H9 (cell line): Measurements from ENCODE around the gene UNC5B. TPM values are rescaled to one million over a fixed set of nuclear protein-coding genes. Genes with fewer than 3 reads are reported as not detected.
A peak's percentile ranks its signal among the peaks of the same experiment; 100 is the strongest.

ENCODE experiments used
- DNase-seq: peaks from one replicate; pipeline ENCODE4 v3.0.0-alpha.2; 2017
- H2AFZ ChIP-seq: one replicate; pipeline ENCODE4 v1.6.1; 2013; ENCODE audit warnings: mild to moderate bottlenecking, low read length, control low read depth, moderate library complexity
- H2AK5ac ChIP-seq: 2 replicates; pipeline ENCODE4 v1.6.1; 2013; ENCODE audit warnings: low read length, control low read depth, mixed read lengths; ENCODE audit not compliant: insufficient read length
- H2BK120ac ChIP-seq: one replicate; pipeline ENCODE4 v1.6.1; 2013; ENCODE audit warnings: low read depth, mild to moderate bottlenecking, low read length, control low read depth, inconsistent platforms; ENCODE audit not compliant: poor library complexity, severe bottlenecking
- H2BK12ac ChIP-seq: 2 replicates; pipeline ENCODE4 v1.6.1; 2013; ENCODE audit warnings: low read length, control low read depth, mixed read lengths, low read depth; ENCODE audit not compliant: insufficient read length
- H2BK15ac ChIP-seq: 2 replicates; pipeline ENCODE4 v1.6.1; 2013; ENCODE audit warnings: low read depth, low read length, control low read depth
- H2BK20ac ChIP-seq: one replicate; pipeline ENCODE4 v1.6.1; 2013; ENCODE audit warnings: low read depth, mild to moderate bottlenecking, low read length, control low read depth, inconsistent platforms; ENCODE audit not compliant: poor library complexity, severe bottlenecking
- H2BK5ac ChIP-seq: 2 replicates; pipeline ENCODE4 v1.6.1; 2013; ENCODE audit warnings: low read length, control low read depth, mixed read lengths; ENCODE audit not compliant: insufficient read length
- H3K14ac ChIP-seq: 2 replicates; pipeline ENCODE4 v1.6.1; 2013; ENCODE audit warnings: low read length, control low read depth; ENCODE audit not compliant: insufficient read depth
- H3K18ac ChIP-seq: 2 replicates; pipeline ENCODE4 v1.6.1; 2013; ENCODE audit warnings: low read depth, mild to moderate bottlenecking, mixed read lengths, low read length, control low read depth; ENCODE audit not compliant: insufficient read length
- H3K23ac ChIP-seq: 2 replicates; pipeline ENCODE4 v1.6.1; 2013; ENCODE audit warnings: low read length, control low read depth, mixed read lengths, low read depth; ENCODE audit not compliant: insufficient read length
- H3K23me2 ChIP-seq: 2 replicates; pipeline ENCODE4 v1.6.1; 2013; ENCODE audit warnings: low read depth, mild to moderate bottlenecking, mixed read lengths, low read length, control low read depth; ENCODE audit not compliant: insufficient read length, poor library complexity, severe bottlenecking
- H3K27ac ChIP-seq: 2 replicates; pipeline ENCODE4 v1.5.1; 2013; ENCODE audit warnings: low read length, control low read depth, mixed read lengths, low read depth; ENCODE audit not compliant: insufficient read length
- H3K27me3 ChIP-seq: 2 replicates; pipeline ENCODE4 v1.6.1; 2013; ENCODE audit warnings: low read length, control low read depth, inconsistent platforms; ENCODE audit not compliant: insufficient read depth
- H3K4ac ChIP-seq: 2 replicates; pipeline ENCODE4 v1.6.1; 2013; ENCODE audit warnings: low read depth, mild to moderate bottlenecking, control low read depth, inconsistent platforms, low read length, moderate library complexity
- H3K4me1 ChIP-seq: 2 replicates; pipeline ENCODE4 v1.6.1; 2013; ENCODE audit warnings: low read length, control low read depth, inconsistent platforms; ENCODE audit not compliant: insufficient read depth
- H3K4me2 ChIP-seq: 2 replicates; pipeline ENCODE4 v1.6.1; 2013; ENCODE audit warnings: low read length, control low read depth, mixed read lengths; ENCODE audit not compliant: insufficient read length, insufficient read depth
- H3K56ac ChIP-seq: 2 replicates; pipeline ENCODE4 v1.6.1; 2013; ENCODE audit warnings: low read depth, mild to moderate bottlenecking, mixed read lengths, low read length, control low read depth; ENCODE audit not compliant: insufficient read length
- H3K79me1 ChIP-seq: 2 replicates; pipeline ENCODE4 v1.6.1; 2013; ENCODE audit warnings: low read depth, mild to moderate bottlenecking, moderate library complexity, low read length, control low read depth, inconsistent platforms; ENCODE audit not compliant: insufficient read depth, poor library complexity, severe bottlenecking
- H3K79me2 ChIP-seq: 2 replicates; pipeline ENCODE4 v1.6.1; 2013; ENCODE audit warnings: low read length, control low read depth, inconsistent platforms; ENCODE audit not compliant: insufficient read depth
- H3K9ac ChIP-seq: 2 replicates; pipeline ENCODE4 v1.6.1; 2013; ENCODE audit warnings: low read length, control low read depth, mixed read lengths; ENCODE audit not compliant: insufficient read length; ENCODE audit errors: extremely low read depth
- H3K9me3 ChIP-seq: one replicate; pipeline ENCODE4 v1.6.1; 2013; ENCODE audit warnings: low read depth, low read length, inconsistent platforms; ENCODE audit not compliant: control insufficient read depth
- H3T11ph ChIP-seq: one replicate; pipeline ENCODE4 v1.6.1; 2013; ENCODE audit warnings: mild to moderate bottlenecking, low read length, control low read depth, inconsistent platforms
- H4K20me1 ChIP-seq: one replicate; pipeline ENCODE4 v1.6.1; 2013; ENCODE audit not compliant: control insufficient read depth, insufficient read length, insufficient read depth
- H4K5ac ChIP-seq: 2 replicates; pipeline ENCODE4 v1.6.1; 2013; ENCODE audit warnings: low read depth, mild to moderate bottlenecking, mixed read lengths, low read length, control low read depth; ENCODE audit not compliant: insufficient read length
- H4K8ac ChIP-seq: replicated peaks from 2 replicates; pipeline ENCODE4 v1.6.1; 2013; ENCODE audit warnings: low read length, control low read depth, mixed read lengths, low read depth; ENCODE audit not compliant: insufficient read length
- H4K91ac ChIP-seq: 2 replicates; pipeline ENCODE4 v1.6.1; 2013; ENCODE audit warnings: low read depth, mild to moderate bottlenecking, moderate library complexity, mixed read lengths, low read length, control low read depth; ENCODE audit not compliant: insufficient read length
- H3K27ac Mint-ChIP-seq, 3 experiments: 2 replicates in 2 of 3; 3 replicates in 1 of 3; pipeline ENCODE4 v1.8.0; 2020 to 2021; ENCODE audit warnings: mixed read lengths in 3 of 3, mild to moderate bottlenecking in 1 of 3, moderate library complexity in 1 of 3
- H3K27me3 Mint-ChIP-seq: 2 replicates; pipeline ENCODE4 v1.8.0; 2021; ENCODE audit warnings: low read depth, mild to moderate bottlenecking, moderate library complexity, mixed read lengths
- H3K36me3 Mint-ChIP-seq, 3 experiments: 2 replicates in 2 of 3; 3 replicates in 1 of 3; pipeline ENCODE4 v1.8.0; 2020 to 2021; ENCODE audit warnings: low read depth in 3 of 3, mixed read lengths in 3 of 3; ENCODE audit not compliant: insufficient read depth in 1 of 3
- H3K4me1 Mint-ChIP-seq, 2 experiments: 2 replicates each; pipeline ENCODE4 v1.8.0; 2020; ENCODE audit warnings: mixed read lengths in 2 of 2
- H3K4me3 Mint-ChIP-seq, 2 experiments: 2 replicates in 1 of 2; 3 replicates in 1 of 2; pipeline ENCODE4 v1.8.0; 2020 to 2021; ENCODE audit warnings: mild to moderate bottlenecking in 2 of 2, mixed read lengths in 2 of 2, moderate library complexity in 1 of 2
- H3K9me3 Mint-ChIP-seq, 2 experiments: 2 replicates in 1 of 2; 3 replicates in 1 of 2; pipeline ENCODE4 v1.8.0; 2020; ENCODE audit warnings: mild to moderate bottlenecking in 2 of 2, mixed read lengths in 2 of 2, moderate library complexity in 1 of 2
- WGBS: extraction: QIAGEN DNeasy Blood & Tissue Kit; methylation state at CpG from one replicate; pipeline ENCODE4 v1.1.7; 2013; ENCODE audit warnings: missing lambda C conversion rate, low lambda C conversion rate, mixed read lengths; ENCODE audit not compliant: insufficient read length; ENCODE audit errors: extremely low coverage; 5-methylcytosine and 5-hydroxymethylcytosine counted together
- total RNA-seq: library from RNA; stranded (reverse); gene quantifications from 2 replicates; pipeline ENCODE4 v1.2.1, GENCODE V29; 2021
- TF ChIP-seq, protein P1 (sequence below): fragments of 200-600 bp; sonication (generic); conservative IDR thresholded peaks from 3 replicates; pipeline ENCODE4 v1.8.0; 2021; ENCODE audit warnings: antibody characterized with exemption, mild to moderate bottlenecking

Gene UNC5B
- total RNA-seq, 1 experiment from 2014 or later = 28.4 TPM

DNA sequence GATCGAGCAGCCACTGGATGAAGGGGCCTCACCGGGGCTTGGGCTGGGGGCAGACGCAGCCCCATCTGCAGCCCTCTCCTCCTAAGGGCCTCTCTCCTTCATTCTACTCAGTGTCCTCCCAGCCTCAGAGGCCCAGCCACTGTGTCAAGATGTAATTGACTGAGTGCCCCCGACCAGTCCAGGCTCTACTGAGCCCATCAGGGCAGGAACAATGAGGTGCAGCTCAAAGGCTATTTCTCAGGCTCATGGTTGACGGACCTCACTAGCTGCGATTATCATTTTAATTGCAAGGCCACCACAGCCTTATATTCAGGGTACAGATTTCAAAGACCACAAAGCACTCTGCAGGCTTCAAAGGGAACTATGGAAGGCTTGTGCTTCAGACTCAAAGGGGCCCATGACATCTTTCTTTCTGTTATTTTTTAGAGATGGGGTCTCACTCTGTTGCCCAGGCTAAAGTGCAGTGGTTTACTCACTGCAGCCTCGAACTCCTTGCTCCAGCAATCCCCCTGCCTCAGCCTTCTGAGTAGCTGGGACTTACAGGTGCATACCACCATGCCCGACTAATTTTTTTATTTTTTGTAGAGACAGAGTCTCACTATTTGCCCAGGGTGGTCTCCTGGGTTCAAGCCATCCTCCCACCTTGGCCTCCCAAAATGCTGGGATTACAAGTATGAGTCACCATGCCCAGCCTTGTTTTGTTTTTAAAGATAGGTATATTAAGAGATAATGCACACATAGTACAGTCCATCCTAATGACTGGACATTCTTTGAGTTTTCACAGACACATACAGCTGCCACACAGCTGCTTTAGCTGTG, 130.4 kb downstream of the UNC5B start:
- Histone ChIP-seq H3K9me3 (no peaks in the 10 kb centered on the region), H2BK12ac (no peak overlapping the region), H4K91ac (no peak overlapping the region), H2BK20ac (no peak overlapping the region), H3K18ac (no peak overlapping the region), H4K20me1 (no peaks in the 10 kb centered on the region), H3T11ph (no peak overlapping the region), H4K5ac (no peak overlapping the region), H3K56ac (no peak overlapping the region), H3K14ac (no peak overlapping the region), H3K4ac (no peak overlapping the region), H3K27ac (no peak overlapping the region), H2AK5ac (no peak overlapping the region), H3K23me2 (no peaks in the 10 kb centered on the region), H3K4me1 (peaks cover 15% of the 10 kb centered on the region), H3K79me1 (no peaks in the 10 kb centered on the region), H3K9ac (no peak overlapping the region), H2BK15ac (no peak overlapping the region), H2AFZ (no peak overlapping the region), H3K79me2 (no peaks in the 10 kb centered on the region), H3K27me3 (no peaks in the 10 kb centered on the region), H3K4me2 (no peak overlapping the region), H2BK5ac (no peak overlapping the region), H3K23ac (no peak overlapping the region), H2BK120ac (no peak overlapping the region), H4K8ac (no peak overlapping the region)
- H3K36me3 Mint-ChIP-seq = peaks cover 5 to 12% (median 12%) of the 10 kb centered on the region in 3 experiments; a peak in 5 of 7 replicates
- peaks cover 2% of the 10 kb centered on the region; the same call in 1 of the 2 replicates for H3K27me3 Mint-ChIP-seq
- DNase-seq = no peak
- peak overlapping the region; percentile 25 to 99 (median 71); a peak in 3 of 7 replicates for H3K27ac Mint-ChIP-seq
- H3K4me1 Mint-ChIP-seq = peaks cover 70 to 71% of the 10 kb centered on the region in 2 experiments
- no CpG with 5 or more reads among the region's 8 CpGs for WGBS
- no peaks in the 10 kb centered on the region for H3K9me3 Mint-ChIP-seq
- TF ChIP-seq, protein P1, sequence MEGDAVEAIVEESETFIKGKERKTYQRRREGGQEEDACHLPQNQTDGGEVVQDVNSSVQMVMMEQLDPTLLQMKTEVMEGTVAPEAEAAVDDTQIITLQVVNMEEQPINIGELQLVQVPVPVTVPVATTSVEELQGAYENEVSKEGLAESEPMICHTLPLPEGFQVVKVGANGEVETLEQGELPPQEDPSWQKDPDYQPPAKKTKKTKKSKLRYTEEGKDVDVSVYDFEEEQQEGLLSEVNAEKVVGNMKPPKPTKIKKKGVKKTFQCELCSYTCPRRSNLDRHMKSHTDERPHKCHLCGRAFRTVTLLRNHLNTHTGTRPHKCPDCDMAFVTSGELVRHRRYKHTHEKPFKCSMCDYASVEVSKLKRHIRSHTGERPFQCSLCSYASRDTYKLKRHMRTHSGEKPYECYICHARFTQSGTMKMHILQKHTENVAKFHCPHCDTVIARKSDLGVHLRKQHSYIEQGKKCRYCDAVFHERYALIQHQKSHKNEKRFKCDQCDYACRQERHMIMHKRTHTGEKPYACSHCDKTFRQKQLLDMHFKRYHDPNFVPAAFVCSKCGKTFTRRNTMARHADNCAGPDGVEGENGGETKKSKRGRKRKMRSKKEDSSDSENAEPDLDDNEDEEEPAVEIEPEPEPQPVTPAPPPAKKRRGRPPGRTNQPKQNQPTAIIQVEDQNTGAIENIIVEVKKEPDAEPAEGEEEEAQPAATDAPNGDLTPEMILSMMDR = no peak
- H3K4me3 Mint-ChIP-seq = no peak overlapping the region
